ENCODE measurements around the gene STRADB. TPM values are rescaled to one million over a fixed set of nuclear protein-coding genes. Genes with fewer than 3 reads are reported as not detected.

Gene STRADB
- polyA plus RNA-seq, 3 donors: 6.9 to 25.6 (median 22.0) TPM

GRCh38 chr2:201502713-201503112, 51.2 kb downstream of the STRADB start:
- H3K4me3 Mint-ChIP-seq: no peak overlapping the region
- H3K9ac ChIP-seq (ENCODE audit: insufficient read depth, low read length, poor library complexity, severe bottlenecking): no peak overlapping the region
- peaks cover 8 to 34% (median 28%) of the 10 kb centered on the region in 7 donors for H3K9me3 Mint-ChIP-seq
- no peaks in the 10 kb centered on the region for H3K79me2 ChIP-seq (ENCODE audit: insufficient read depth, low read length)
- intact Hi-C loops (cut with micrococcal nuclease): no loop called here
- no peak overlapping the region for H3K27ac Mint-ChIP-seq
- no peak overlapping the region for H3K4me2 ChIP-seq (replicated peaks; ENCODE audit: extremely low read depth, low read length, poor library complexity, severe bottlenecking)
- no peaks in the 10 kb centered on the region for H3K4me1 ChIP-seq (ENCODE audit: control insufficient read depth in 1 of 2, insufficient read depth in 2 of 2, low read length in 2 of 2)
- H3K36me3 Mint-ChIP-seq: no peaks in the 10 kb centered on the region
- no peak overlapping the region for H3K4me3 ChIP-seq (replicated peaks in 1 of 3; ENCODE audit: low read depth in 2 of 3, low read length in 3 of 3)
- H3K36me3 ChIP-seq (replicated peaks in 1 of 2; ENCODE audit: control insufficient read depth in 1 of 2, insufficient read depth in 2 of 2, low read length in 2 of 2): no peaks in the 10 kb centered on the region
- no peak overlapping the region for H3K27ac ChIP-seq (ENCODE audit: low read depth in 1 of 2, low read length in 2 of 2)
- no peak for TF ChIP-seq CTCF (IDR thresholded peaks at IDR 0.05)
- H4K20me1 ChIP-seq (ENCODE audit: insufficient read depth, low read length): no peaks in the 10 kb centered on the region
- H3K4me1 Mint-ChIP-seq: no peaks in the 10 kb centered on the region
- no CpG with 5 or more reads among the region's 2 CpGs for WGBS (ENCODE audit: insufficient coverage)
- no peaks in the 10 kb centered on the region for H3K27me3 ChIP-seq (ENCODE audit: control insufficient read depth in 2 of 2, insufficient read depth in 2 of 2, low read length in 2 of 2)
- DNase-seq: no peak
- H2AFZ ChIP-seq (ENCODE audit: insufficient read depth, low read depth, low read length, poor library complexity, severe bottlenecking): no peak overlapping the region
- H3K9me3 ChIP-seq (replicated peaks in 1 of 2; ENCODE audit: control insufficient read depth in 1 of 2, insufficient read depth in 1 of 2, low read length in 2 of 2): peaks cover 4 to 20% of the 10 kb centered on the region in 2 donors
- peaks cover 0 to 5% (median 0%) of the 10 kb centered on the region in 3 donors for H3K27me3 Mint-ChIP-seq (ENCODE audit: low read depth in 3 of 3)

- TF ChIP-seq CTCF (IDR thresholded peaks at IDR 0.05): no peak
- Histone ChIP-seq H3K27ac (ENCODE audit: low read depth in 1 of 2, low read length in 2 of 2) (no peak overlapping the region), H3K4me1 (ENCODE audit: control insufficient read depth in 1 of 2, insufficient read depth in 2 of 2, low read length in 2 of 2) (no peaks in the 10 kb centered on the region), H3K36me3 (replicated peaks in 1 of 2; ENCODE audit: control insufficient read depth in 1 of 2, insufficient read depth in 2 of 2, low read length in 2 of 2) (no peaks in the 10 kb centered on the region), H3K27me3 (ENCODE audit: control insufficient read depth in 2 of 2, insufficient read depth in 2 of 2, low read length in 2 of 2) (no peaks in the 10 kb centered on the region), H2AFZ (ENCODE audit: insufficient read depth, low read depth, low read length, poor library complexity, severe bottlenecking) (no peak overlapping the region), H3K9ac (ENCODE audit: insufficient read depth, low read length, poor library complexity, severe bottlenecking) (no peak overlapping the region), H3K79me2 (ENCODE audit: insufficient read depth, low read length) (no peaks in the 10 kb centered on the region), H4K20me1 (ENCODE audit: insufficient read depth, low read length) (no peaks in the 10 kb centered on the region), H3K4me2 (replicated peaks; ENCODE audit: extremely low read depth, low read length, poor library complexity, severe bottlenecking) (no peak overlapping the region), H3K9me3 (replicated peaks in 1 of 2; ENCODE audit: control insufficient read depth in 1 of 2, insufficient read depth in 1 of 2, low read length in 2 of 2) (peaks cover 2 to 18% of the 10 kb centered on the region in 2 donors), H3K4me3 (replicated peaks in 1 of 3; ENCODE audit: low read depth in 2 of 3, low read length in 3 of 3) (no peak overlapping the region)
- no peak overlapping the region for H3K4me3 Mint-ChIP-seq
- no peak for DNase-seq
- no peaks in the 10 kb centered on the region for H3K36me3 Mint-ChIP-seq
- peaks cover 0 to 4% (median 2%) of the 10 kb centered on the region in 3 donors for H3K27me3 Mint-ChIP-seq (ENCODE audit: low read depth in 3 of 3)
- no peaks in the 10 kb centered on the region for H3K4me1 Mint-ChIP-seq
- H3K9me3 Mint-ChIP-seq: peaks cover 6 to 25% (median 20%) of the 10 kb centered on the region in 7 donors
- intact Hi-C loops (cut with micrococcal nuclease): no loop called here
- no CpG with 5 or more reads among the region's 4 CpGs for WGBS (ENCODE audit: insufficient coverage)
- H3K27ac Mint-ChIP-seq: no peak overlapping the region
Measured at GRCh38 chr2:201507725-201508124, 56.2 kb downstream of the STRADB start.

Measured in CD14-positive monocyte (primary cell).